GM19468 (cell line): ENCODE measurements around the gene DNAH2.

Experiments
- ATAC-seq: cut with Tn5 transposase; IDR thresholded peaks from one replicate; pipeline ENCODE4 v1.9.1; 2021; ENCODE audit warnings: mild to moderate bottlenecking, moderate library complexity, moderate number of reproducible peaks; ENCODE audit not compliant: unreplicated experiment; ENCODE audit errors: extremely low read depth

Gene DNAH2

DNA sequence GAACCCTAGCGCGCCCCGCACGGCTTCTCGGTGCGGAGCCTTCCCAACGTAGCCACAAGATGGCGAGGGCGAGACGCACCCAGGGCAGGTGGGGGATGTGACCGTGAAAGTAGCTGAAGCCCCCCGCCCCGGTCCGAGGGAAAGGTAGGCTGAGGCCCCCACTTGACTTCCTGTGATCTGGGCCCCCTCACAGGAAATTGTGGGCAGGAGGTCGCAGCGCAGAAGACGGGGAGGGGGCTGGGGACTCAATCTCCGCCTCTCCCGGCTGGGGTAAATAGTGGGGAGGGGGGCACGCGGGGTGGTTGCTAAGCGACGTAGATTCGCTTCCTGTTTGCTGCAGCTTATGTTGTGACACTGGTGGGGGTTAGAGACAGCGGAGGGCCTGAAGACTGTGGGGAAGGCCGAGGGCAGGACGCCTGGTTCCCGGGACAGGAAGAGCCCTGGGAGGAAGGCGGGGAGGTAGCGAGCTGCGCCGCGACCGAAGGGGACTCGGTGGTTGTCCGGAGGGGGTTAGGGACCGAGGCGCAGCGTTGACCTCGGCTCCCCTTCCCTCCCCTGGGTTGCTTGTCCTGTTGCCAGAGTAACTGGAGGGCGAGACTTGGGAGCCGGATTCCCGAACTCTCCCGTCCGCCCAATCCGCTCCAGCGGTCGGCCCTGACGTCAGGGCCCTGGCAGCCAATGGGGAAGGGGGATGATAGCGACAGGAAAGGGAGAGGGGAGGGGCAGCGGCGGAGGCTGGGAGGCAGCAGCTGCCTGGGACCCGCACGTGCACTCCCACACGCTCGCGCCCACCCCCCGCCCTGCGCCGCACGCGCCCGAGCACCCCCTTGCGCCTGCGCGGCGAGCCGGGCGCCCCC, 117.6 kb downstream of the DNAH2 start:
- ATAC-seq = peak; percentile 24

DNA sequence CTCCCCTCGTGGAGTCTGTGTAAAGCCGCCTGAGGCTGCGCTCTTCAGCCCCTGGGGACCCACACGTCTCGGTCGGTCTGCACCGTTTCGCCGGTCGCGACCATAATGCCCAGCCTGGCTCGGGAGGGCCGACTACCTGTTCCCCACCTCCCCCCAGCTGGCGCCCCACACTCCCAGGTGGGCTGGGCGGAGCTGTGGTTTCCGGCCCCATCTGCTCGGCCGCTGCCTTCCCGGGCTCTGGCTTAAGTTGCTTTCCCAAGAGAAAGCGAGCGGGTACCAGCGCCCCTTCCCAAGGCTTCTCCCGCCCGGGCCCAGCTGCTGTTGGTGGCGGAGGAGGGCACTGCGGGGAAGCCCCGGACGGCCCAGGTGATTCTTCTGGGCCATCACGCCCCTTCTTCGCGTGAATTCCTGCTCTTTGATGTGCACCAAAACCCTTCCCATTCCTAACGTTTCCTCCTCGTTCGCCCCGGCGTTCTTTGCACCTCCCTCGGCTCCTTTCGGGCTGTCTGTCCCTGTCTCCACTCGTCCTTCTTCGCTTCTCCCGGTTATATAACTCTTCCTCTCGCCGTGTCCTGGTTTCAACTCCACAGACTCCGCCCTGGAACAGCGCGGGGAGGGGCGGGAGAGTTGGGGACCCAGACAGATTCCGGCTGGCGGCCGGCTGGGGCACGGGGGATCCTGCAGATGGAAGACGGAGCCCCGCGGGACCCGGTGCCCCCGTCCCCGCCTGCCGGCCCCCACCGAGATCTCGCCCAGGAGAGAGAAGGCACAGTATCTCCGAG, 118.5 kb downstream of the DNAH2 start:
- no peak for ATAC-seq

DNA sequence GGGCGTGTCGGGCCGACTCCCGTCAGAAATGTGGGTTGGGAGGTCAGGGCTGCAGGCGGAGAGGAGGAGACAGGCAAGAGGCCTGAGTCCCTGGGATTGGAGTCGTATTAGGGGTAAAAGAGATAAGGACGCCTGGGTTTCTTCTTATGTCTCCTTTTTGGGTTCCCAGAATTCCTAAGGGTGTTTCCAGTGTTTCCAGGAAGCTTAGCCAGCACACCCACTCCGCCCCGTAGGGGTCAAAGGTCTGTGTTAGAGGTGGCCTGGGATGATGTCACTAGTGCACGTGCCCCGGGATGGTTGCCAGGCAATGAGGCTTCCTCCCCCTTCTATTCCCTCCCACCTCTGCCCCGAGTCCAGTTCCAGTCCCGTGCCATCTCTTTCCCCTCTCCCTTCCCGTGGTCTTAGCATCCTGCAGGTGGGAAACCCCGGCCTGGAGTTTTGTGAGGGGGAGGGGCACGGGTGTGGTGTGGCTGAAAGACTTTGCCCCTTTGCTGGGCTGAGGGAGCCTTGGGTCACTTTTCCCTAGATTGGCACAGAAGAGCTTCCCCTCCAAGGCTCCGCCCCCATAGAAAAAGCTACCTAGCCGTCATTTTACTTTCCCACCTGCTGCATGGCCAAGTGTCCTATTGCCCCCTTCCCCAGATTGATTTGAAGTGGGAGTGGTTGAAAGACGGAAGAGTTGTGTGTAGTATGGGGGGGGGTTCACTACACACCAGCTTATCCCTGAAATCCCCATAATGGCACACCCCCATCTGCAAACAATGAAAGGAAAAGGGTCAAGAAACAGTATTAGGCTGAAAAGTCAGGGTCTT, 119.3 kb downstream of the DNAH2 start:
- no peak for ATAC-seq

DNA sequence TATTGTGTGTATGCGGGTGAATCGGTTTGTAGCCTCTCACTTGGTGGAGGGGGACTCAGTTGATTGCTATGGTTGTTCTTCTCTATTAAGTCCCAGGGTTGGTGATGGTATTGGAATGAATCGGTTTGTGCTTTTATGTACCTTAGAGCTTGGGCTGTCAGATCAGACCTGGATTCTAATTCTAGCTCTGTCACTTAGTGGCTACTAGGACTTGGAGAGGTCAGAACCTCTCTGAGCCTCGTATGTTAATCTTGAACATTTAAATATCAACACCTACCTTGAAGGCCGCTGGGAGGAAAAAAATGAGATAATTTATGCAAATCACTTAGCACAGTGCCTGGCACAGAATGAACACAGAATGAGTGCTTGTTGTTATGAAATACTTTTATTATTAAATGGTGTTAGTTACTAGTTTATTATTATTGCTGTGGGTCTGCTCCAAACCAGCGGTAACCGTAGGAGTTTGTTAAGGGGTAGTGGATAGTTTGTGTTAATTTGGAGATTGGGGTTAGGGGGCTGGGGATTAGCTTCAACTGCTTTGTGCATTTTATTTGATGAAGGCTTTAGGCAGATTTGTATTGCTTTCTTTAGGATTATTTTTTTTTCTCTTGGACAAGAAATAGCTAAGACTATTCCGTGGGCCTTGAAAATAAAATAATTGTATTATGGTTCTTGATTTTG, 120.0 kb downstream of the DNAH2 start:
- ATAC-seq = no peak

DNA sequence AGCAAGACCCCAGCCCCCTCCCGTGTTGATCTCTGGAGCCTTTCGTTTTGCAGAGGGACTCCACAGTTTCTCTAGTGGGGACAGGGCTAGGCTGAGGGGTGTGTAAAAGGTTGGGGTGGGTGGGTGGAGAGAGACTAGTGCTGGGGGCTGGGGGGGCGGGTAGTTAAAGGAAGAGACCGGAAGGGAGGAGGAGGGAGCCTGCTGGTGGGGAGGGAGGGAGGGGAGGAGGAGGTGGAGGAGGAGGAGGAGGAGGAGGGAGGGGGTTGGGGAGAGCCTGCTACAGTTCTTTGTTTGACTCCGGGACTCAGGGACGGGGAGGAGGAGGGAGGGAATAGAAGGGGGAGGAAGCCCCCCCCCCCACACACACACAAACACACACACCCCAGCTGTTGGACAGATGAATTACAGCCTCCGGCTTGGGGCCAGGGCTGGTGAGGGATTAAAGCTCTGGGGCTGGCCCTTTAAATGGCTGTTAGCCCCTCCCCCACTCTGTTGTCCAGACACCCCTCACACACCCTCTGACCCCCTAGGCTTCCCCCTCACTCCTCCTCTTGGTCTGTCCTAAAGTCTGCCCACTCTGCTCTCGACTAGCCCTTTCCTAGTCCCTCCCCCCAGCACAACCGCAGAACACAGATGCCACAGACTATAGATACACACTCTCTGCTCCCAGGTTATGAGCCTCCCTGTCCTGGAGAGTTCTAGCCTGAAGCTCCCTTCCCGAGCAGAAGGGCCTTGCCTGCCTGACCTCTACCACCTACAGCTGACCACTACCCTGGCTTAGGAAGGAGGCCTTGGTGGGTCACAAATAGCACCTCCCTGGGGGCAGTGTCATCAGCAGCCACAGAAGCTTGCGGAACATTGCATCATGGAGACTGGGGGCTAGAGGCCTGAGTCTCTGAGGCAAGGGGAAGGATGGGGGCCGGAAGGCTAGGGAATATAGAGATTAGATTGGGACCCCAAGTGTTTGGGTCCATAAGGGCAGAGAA, 120.8 kb downstream of the DNAH2 start:
- no peak for ATAC-seq

- ATAC-seq = no peak
These were observed 121.8 kb downstream of the DNAH2 start for GRCh38 chr17:7839190-7839875.

DNA sequence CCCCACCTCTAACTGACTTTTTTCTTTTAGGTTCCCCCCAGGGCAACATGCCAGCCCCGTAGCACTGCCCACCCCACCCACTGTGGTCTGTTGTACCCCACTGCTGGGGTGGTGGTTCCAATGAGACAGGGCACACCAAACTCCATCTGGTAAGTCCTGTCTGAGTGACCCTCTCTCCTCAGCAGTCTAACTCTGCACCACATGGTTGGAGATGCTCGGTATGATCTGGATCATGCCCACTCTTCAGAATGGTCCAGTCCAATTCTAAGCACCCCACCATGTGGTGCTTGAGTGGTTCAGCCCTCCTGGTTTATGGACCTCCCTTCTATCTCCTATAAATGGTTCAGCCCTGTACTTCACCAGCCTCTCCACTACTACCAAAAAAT, 122.3 kb downstream of the DNAH2 start:
- ATAC-seq = no peak

GRCh38 chr17:7840441-7840840, 122.9 kb downstream of the DNAH2 start:
- no peak for ATAC-seq

DNA sequence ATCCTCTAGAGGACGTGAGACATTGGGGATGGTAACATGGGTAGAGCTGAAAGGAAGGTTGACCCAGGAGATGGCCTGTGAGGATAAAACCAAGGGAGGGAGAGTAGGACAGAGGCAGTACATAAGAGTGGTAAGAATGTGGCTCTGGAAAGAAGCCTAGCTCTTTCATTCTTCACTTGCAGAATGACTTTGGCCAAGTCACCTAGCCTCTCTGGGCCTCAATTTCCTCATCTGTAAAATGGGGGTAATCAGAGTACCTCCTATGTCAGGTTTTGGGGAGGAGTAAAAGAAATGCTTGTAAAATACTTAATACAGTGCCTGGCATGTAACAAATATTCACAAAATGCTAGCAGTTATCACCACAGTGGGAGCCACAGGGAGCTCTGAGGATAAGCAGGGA, 123.3 kb downstream of the DNAH2 start:
- ATAC-seq = no peak

DNA sequence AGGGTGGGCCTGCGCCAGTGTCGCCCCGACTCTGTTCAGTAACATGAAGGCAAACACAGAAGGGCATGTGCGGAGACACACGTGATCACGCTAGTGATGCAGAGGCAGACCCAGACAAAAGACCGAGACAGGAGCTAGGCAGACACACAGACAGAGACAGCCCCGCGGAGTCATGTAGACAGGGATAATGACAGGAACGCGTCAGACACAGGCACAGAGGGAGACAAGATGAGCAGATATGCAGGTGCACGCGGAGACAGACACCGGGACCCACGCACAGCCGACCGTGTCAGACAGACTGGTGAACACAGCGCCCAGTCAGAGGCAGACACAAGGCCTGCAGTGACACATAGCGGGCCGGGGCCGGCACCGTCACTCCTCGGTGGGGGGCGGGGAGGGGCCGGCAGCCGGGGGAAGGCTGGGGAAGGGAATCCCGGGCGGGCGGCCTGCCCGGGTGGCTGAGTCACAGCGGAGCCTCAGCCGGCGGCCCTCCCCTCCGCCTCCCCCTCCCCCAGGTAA, 123.9 kb downstream of the DNAH2 start:
- no peak for ATAC-seq

DNA sequence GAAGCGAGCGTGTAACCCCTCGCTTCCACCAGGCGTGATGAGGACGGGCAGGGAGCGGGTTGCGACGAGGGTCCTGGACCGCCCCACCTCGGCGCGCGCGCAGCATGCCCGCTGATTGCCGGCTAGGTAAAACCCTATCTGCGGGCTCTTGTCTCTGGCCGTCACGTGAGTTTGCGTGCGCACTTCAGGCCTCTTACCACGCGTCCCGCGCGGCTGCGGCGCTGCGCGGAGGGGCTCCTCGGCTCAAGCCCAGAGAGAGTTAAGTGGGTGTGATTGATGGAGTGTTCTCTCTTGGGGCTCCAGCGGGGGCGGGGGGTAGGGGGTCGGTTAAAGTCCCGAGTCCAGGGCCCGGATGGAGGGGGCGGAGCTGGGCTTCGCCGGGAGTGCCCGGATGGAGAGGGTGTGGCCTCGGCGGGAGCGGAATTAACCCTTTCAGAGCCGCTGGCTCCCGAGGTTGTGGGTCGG, 124.4 kb downstream of the DNAH2 start:
- ATAC-seq = peak; percentile 25

GRCh38 chr17:7842380-7843256, 125.1 kb downstream of the DNAH2 start:
- ATAC-seq = peak; percentile 1

GRCh38 chr17:7843257-7843535, 125.7 kb downstream of the DNAH2 start:
- no peak for ATAC-seq

DNA sequence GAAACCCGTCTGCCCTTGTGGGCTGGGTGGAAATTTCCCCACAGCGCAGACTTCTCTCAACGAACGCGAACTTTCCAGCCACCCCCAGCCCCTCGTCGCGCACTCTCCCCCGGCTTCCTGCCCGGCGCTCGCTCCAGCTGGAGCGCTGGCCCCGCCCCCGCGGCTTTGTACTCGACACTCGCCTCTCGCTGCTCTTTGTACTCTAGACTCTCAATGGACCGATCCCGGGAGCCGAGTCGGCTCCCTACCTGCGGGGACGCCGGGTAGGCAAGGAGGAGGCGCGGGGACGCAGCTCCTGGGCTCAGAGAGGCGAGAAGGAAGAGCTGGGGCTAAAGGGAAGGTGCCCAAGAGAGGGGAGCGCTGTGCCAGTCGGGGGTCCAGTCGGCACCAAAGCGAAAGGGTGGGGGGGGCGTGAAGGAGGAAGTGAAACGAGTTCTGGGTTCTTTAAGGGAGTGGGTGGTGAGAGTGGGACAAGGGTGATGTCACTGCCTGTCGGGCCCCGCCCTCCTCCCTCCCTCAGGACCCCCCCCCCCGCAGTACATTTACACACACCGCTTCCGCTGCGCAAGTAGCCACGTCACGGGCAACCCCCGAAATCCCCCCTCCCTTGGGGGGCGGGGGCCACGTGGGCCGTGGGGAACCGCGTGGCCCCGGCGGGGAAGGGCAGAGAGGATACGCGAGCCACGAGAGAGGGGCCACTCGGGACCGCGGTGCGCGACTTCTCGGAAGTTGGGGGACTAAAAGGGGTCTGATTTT, 126.2 kb downstream of the DNAH2 start:
- no peak for ATAC-seq

DNA sequence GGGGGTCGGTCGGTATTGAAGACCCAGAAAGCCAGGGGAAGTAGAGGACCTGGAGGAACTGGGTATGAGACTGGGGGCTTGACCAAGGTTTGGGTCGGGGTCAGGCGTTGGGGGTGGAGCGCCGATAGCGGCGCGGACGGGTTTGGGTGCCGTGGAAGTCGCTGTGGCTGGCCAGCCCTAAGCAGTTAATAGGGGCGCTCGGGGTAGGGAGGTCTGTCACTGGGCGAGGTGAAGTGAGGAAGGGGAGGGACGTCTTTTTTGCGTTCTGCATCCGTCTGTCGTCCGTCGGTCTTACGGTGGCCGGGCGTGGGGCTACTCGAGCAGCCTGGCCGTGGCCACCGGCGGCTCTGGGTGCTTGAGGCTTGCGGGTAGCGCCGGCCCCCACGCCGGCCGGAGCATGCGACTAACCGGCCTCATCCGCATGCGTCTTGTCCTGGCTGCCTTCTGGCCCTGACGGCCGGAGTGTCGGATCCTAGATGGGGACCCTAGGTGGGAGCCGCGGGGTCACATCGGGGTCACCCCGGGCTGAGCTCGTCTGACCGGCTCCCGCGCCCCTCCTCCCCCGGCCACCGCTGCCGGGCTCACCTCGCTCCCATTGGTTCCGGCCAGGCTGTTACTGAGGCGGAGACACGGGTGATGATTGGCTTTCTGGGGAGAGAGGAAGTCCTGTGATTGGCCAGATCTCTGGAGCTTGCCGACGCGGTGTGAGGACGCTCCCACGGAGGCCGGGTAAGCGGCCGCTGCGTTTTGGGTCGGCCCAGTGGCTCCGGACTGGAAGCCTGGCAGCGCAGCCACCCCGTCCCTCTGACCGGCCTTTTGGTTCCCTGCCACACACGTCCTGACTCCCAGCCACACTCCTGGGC, 127.0 kb downstream of the DNAH2 start:
- peak; percentile 42 for ATAC-seq
